GM19238 (cell line): ENCODE measurements around the gene CNN2.
A peak's percentile ranks its signal among the peaks of the same experiment; 100 is the strongest.

Source experiments
- DNase-seq: peaks from one replicate; pipeline ENCODE4 v3.0.0; 2011; ENCODE audit warnings: low spot score; ENCODE audit not compliant: insufficient read length

Gene CNN2

DNA sequence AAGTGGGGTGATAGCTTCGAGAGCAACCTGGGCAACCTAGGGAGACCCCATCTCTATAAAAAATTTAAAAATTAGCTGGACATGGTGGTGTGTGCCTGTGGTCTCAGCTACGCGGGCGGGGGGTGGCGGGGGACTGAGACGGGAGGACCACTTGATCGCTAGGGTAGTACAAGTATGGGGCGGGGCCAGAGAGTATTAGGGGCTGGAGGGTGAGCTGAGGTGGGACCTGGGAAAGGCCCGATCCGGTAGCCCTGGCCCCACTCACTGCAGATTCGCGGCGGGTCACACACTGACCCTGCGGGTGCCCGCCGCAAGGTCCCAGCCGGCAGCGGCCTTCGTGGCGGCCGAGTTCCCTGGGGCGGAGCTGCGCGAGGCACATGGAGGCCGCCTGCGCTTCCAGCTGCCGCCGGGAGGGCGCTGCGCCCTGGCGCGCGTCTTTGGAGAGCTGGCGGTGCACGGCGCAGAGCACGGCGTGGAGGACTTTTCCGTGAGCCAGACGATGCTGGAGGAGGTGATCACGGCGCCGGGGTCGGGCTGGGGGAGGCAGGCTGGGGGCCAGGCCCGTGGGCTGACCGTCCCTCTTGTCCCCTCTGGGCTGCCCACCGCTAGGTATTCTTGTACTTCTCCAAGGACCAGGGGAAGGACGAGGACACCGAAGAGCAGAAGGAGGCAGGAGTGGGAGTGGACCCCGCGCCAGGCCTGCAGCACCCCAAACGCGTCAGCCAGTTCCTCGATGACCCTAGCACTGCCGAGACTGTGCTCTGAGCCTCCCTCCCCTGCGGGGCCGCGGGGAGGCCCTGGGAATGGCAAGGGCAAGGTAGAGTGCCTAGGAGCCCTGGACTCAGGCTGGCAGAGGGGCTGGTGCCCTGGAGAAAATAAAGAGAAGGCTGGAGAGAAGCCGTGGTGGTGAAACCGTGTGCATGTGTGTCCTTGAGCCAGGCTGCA is 38.5 kb downstream of the CNN2 start:
- DNase-seq: peak; percentile 75

DNA sequence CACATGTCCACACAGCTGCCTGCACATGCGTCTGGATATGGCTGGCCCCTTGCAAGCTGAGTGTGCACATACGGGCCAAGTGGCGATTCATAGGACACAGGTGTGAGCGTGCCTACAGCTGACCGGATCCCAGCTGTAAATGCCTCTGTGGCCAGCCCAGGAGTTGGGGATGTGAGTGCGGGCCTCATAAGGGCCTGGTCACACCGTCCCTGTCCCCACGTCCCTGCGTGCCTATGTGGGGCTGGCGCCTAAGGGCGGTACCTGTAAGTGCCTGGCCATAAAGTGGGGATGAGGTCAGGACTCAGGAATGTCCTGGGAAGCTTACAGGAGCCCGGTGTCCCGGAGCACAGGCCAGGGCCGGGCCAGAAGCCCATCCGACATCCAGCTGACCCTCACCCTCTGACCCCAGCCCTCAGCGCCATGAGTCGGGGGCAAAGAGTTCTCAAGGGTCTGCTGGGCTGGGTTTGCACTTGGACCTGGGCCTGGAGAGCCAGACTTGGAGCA is 39.2 kb downstream of the CNN2 start:
- DNase-seq: no peak

DNA sequence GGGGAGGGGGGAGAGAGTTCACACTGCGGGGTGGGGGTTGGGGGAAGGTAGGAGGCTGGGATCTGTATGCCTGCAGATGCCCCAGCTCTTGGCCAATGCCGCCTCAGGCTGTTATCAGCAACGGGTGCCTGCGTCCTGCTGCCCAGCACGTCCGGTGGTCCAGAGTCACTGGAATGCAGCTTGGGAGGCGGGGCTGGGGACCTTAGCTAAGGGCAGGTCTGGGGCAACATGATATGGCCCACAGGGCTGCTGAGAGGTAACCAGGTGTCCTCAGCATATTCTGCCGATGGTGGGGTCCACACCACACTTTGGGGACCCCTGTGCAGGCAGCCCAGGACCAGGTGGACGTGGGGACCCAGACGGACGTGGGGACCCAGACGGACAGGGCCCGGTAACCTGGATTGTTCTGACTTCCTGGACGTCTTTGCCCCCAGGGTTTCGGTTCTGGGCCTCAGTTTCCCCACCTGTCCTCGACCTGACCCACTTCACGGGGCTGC is 39.9 kb downstream of the CNN2 start:
- DNase-seq: no peak

DNA sequence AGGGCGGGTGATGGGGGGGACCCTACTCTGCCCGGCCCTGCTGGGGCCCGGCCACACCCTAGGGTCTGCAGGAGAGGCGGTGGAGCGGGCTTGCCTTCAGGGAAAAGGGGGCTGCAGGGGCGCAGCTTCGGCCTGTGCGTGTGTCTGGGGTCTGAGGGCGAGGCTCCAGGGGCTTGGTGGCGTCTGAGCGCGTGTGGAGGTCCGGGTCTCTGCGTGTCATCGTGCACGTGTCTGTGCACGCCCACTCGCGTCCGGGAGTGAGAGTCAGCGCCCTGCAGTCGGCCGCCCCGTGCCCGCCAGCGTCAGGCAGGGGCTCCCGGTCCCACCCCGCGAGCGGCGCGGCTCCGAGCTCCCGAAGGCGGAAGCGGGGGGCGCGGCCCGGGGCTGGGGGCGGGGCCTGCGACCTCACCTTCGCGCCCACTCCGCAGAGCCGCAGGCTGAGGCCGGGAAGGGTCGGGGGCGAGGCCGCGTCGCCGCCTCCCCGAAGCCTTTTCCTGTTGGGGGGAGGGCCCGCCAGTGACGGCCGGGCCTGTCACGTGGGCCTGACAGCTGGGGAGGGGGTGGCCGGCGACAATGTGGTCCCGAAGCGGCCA is 40.4 kb downstream of the CNN2 start, which contains the start of gene ARHGAP45:
ARHGAP45 (plus strand) TSS at position 420 of the 593 bp plus-strand sequence. CDS start 239 bp downstream, outside the sequence.
- peak; percentile 86 for DNase-seq

DNA sequence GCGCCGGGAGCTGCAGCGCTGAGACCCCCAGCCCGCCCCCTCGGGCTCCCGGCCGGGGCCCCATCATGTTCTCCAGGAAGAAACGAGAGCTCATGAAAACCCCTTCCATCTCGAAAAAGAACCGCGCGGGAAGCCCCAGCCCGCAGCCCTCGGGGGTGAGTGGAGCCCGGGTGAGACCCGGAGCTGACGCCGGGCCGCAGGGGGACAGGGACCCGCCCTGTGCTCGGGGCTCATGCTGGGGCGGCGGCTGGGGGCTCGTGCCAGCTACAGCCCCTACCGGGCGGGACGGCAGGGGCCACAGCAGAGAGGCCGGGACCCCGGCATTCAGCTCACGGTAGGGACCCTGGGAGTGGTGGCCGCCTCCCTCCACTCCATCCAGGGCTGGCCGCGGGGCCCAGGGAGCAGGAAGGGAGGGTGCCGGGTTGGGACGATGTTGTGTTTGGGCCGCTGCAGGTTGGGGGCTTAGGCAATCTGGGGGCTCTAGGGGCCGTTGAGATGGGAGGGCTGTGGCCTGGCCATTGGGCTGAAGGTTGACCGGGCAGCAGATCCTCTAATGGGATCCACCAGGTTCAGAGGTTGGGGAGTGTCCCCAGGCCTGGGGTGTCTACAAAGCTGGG is 41.0 kb downstream of the CNN2 start:
- DNase-seq: peak; percentile 59

DNA sequence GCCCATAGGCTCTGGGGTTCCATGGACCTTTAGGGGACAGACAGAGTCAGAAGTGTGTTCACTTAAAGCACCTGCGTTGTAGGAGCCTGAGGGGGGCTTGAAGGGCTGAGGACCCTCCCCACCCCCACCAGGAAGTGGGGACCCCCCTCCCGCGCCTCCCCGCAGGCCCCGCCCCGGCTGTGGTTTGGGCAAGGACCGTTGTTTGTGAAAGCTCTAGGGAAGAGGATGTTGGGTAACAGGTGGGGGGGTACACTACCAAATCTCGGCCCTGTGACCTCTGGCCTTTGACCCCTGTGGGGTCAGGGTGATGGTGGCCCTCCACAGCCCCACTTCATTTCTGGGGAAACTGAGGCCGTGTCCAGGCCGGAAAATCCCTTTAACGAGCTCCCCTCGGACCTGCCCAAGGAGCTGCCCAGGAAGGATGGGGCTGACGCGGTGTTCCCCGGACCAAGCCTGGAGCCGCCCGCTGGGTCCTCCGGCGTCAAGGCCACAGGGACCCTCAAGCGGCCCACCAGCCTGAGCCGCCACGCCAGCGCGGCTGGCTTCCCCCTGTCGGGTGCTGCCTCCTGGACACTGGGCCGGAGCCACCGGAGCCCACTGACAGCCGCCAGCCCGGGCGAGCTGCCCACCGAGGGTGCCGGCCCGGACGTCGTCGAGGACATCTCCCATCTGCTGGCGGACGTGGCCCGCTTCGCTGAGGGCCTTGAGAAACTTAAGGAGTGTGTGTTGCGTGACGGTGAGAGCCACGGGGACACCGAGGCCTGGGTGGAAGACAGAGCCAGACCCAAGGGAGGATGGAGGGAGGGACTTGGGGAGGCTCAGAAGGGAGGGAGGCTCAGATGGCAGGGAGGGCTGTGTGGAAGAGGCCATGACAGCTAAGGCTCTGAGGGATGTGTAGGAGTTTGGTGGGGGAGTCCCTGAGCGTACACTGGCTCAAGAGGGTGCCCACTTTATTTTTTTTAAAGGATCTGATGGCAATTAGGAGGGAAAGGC is 41.9 kb downstream of the CNN2 start:
- peak; percentile 59 for DNase-seq

DNA sequence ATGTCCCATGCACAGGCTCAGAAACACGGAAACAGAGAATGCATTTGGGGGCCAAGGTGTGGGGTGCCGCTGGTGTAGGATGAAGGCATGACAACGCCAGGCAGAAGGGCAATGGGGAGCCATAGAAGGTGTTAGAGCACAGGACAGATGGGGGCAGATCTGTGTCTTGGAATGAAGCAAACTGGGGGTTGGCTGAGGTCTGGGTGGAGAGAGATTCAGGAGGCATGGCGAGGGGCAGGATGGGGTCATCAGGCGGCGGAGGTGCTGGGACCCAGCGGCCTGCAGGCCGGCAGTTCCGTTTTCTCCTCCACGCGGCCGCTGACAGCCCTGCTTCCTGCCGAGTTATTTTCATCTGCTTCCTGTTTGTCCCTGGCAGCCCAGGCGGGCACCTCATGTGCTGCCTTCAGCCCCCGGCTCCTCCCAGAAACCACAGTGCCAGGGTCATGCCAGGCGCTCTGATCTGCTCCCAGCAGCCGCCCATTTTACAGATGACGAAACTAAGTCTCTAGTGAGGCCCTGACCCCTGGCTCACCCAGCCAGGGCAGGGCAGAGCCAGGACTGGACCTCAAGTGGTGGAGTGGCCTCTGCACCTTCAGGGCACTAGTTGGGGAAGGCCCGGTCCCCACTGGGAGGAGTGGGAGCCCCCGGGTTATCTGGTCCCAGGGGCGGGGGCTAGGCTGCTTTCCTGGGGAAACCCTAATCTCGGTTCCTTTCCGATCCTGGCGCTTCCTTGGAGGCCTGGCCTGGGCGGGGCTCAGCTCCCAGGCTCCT is 42.8 kb downstream of the CNN2 start:
- peak; percentile 75 for DNase-seq

DNA sequence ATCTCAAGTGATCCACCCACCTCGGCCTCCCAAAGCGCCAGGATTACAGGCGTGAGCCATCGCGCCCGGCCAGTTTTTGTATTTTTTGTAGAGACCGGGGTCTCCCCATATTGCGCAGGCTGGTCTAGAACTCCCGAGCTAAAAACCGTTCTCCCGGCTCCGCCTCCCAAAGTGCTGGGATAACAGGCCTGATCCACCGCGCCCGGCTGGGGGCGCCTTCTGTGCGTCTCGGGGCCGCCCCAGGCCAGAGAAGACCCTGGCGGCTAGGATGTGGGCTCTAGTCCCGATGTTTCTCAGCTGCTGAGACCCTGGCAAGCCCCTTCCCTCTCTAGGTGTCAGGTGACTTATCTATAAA is 44.1 kb downstream of the CNN2 start:
- DNase-seq: no peak

DNA sequence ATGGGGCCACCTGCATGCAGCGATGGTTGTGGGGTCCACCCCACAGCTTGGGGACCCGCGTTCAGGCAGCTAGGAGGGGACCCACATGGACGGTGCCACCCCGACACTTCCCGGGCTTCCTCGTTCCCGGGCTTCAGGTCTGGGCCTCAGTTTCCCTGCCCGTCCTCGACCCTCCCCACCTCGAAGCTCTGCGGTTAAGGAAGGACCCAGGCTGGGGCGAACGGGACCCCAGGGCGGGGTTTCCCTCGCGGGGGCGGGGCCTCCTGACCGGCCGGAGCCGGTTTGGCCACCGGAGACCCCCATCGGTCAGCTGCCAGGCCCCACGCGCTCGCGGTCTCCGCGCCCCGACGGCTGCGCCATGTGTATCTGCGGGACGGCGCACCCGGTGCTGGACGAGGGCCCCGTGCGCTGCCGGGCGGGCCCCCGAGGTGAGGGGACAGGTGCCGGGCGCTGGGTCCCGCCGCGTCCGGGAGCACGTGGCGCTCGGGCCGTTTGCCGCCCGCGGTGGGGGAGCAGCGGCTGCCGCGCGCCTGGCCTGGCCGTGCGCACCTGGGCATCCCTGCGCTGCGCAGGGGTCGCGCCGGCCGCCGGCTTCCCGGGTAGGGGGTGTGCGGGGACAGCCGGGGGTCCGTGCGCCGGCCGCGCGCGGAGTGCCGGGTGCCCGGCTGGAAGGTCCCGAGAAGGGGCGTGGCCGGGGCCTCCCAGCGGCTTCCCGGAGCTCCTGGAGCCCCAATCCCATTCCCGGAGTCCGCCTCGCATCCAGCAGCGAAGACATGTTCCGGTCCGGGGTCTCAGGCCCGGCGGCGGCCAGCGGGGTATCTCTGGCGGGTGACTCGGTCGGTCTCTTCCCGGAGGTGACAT is 44.8 kb downstream of the CNN2 start:
- DNase-seq: no peak

DNA sequence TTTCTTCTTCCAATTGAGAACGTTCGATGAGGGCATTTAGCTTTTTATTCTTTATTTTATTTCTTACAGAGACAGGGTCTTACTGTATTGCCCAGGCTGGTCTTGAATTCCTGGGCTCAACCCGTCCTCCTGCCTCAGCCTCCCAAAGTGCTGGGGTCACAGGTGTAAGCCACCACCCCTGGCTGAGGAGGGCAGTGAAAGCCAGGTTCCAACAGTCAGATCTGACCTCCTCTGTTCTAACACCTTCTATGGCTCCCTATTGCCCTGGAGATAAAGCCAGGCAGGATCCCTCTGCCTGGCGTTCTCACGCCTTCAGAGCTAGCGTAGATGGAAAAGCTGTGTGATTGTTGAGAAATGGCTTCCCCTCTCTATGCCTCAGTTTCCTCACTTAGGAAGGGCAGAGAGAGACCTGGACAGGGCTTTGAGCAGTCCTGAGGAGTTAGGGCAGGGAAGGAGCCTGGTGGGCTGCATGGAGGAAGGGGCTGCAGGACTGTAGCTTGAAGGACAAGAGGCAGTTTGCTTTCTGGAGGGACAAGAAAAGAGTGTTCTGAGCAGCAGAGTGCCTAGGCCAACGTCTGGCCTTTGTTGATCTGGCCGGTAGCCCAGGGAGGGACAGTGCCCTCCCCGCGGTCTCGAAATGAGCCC is 46.1 kb downstream of the CNN2 start:
- no peak for DNase-seq

DNA sequence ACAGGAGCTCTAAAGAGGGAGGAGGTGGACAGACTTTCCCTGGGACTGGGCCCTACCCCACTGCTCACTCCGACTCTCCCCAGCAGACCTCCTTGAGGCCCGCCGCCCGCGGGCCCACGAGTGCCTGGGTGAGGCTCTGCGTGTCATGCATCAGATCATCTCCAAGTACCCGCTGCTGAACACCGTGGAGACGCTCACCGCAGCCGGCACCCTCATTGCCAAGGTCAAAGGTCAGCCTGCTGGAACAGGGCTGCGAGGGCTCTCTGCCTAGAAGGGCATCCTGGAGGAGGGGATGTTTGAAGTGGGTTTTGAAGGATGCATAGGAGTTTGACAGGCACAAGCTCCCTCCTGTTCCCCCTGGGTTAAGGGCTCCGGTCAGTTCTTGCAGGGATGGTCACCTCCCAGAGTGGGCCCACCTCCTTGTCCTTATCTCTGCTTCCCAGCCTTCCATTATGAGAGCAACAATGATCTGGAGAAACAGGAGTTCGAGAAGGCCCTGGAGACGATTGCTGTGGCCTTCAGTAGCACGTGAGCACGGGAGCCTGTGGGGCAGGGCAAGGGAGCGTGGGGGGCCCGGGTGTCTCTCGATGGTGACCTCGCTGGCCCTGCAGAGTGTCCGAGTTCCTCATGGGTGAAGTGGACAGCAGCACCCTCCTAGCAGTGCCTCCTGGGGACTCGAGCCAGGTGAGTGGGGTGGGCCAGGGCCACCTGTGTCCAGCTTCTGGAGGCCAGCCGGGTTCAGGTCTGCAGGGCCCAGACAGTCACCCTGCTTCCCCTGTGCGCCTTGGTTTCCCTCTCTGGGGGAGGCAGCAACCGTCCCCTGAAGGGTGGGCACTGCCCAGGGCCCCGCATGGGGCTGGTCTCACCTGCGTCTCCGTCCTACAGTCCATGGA is 46.9 kb downstream of the CNN2 start:
- no peak for DNase-seq

DNA sequence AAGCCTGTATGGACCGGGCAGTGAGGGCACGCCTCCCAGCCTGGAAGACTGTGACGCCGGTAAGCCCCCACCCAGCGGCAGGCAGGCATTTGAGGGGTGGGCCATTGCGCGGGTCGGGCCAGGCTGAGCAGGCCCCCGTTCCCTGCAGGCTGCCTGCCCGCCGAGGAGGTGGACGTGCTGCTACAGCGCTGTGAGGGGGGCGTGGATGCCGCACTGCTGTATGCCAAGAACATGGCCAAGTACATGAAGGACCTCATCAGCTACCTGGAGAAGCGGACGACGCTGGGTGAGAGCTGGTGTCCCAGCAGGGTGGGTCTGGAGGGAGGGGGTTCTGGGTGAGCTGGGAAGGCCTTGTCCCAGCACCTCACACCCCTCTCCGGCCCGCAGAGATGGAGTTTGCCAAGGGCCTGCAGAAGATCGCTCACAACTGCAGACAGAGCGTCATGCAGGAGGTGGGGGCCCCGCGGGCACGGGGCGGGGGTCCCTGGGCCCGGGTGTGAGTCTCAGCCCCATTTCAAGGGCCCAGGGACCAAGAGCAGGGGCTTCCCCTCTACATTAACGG is 47.6 kb downstream of the CNN2 start:
- no peak for DNase-seq

DNA sequence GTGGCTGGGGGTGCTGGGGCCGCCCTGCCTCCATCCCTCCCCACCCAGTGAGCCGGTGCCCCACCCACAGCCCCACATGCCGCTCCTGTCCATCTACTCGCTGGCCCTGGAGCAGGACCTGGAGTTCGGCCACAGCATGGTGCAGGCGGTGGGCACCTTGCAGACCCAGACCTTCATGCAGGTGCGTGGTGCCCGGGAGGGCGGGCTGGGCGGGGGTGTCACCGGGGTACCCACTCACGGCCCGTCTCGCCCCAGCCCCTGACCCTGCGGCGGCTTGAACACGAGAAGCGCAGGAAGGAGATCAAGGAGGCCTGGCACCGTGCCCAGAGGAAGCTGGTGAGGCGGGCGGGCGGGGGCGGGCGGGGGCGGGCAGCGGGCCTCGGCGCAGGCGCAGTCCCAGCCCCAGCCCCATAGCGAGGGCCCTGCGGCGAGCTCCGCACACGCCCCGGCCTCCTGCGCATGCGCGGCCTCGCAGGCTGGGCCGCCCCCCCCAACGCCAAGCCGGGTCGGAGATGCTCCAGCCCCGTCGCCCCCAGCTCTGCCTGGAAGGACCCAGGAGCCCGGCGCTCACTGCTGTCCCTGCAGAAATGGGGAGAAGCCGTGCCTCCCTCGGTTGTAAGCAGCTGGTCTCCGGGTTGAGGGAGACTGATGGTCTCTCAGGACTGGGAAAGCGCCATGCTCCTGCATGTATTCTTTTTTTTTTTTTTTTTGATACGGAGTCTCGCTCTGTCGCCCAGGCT is 48.3 kb downstream of the CNN2 start:
- peak; percentile 96 for DNase-seq

DNA sequence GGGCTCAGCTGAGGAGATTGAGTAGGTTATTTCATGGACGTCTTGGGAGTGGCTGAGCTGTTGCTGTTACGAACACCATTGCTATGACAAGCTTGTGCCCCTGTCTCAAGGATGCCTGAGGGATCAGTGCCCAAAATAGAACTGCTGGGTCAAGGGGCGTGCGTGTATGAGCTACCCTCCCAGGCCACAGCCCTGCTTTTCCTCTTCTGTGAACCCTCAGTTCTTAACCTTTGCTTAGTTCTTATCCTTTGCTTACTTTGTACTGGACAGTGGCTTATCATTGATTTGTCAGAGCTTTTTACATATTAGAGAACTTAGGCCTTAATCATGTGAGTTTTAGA is 49.6 kb downstream of the CNN2 start:
- DNase-seq: no peak

DNA sequence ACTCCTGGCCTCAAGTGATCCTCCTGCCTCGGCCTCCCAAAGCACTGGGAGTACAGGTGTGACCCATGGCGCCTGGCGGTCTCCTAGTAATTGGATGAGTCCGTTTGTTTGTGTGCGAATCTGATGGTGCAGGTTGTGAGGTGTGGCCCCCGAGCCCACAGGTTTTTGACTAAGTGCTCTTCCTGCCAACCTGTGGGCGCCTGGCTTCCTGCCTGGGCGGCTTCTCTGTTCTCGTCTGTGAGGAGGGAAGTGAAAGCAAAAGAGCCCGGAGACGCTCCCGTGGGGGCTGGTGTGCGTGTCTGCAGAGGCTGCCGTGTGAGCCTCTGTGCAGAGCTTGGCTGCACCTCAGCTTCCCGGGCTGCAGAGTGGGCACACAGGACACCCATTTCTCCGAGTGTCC is 50.5 kb downstream of the CNN2 start:
- DNase-seq: peak; percentile 100

DNA sequence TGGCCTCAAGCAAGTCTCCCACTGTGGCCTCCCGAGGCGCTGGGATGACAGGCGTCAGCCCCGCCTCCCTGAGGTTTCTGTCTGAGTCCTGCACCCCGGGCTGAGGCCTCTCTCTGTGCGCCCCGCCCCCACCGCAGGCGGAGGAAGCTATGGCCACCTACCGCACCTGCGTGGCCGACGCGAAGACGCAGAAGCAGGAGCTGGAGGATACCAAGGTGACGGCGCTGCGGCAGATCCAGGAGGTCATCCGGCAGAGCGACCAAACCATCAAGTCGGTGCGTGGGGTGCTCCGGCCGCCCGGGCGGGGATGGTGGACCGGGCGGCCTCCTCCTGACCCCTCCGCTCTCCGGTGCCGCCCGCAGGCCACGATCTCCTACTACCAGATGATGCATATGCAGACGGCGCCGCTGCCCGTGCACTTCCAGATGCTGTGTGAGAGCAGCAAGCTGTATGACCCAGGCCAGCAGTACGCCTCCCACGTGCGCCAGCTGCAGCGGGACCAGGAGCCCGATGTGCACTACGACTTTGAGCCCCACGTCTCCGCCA is 53.2 kb downstream of the CNN2 start:
- DNase-seq: no peak
